ENCODE measurements around the gene LARP4.
"Not testable (repeated sequence)": the region's sequence is repeated elsewhere in the genome, so short reads cannot be mapped to it uniquely, and the experiment has no call there.

The LARP4 gene

GRCh38 chr12:50482571-50482970, 81.9 kb downstream of the LARP4 start:
- H3K36me3 ChIP-seq (ENCODE audit: control insufficient read depth in 1 of 2, insufficient read depth in 2 of 2, low read length in 2 of 2) = no peaks in the 10 kb centered on the region
- no peak overlapping the region for H2BK5ac ChIP-seq (ENCODE audit: low read depth, low read length, poor library complexity)
- H3K9ac ChIP-seq (ENCODE audit: low read length) = no peak overlapping the region
- H3K27me3 ChIP-seq (ENCODE audit: insufficient read depth, low read length) = no peaks in the 10 kb centered on the region
- no peak for DNase-seq
- H3K18ac ChIP-seq (ENCODE audit: low read length) = no peak overlapping the region
- no peak overlapping the region for H2BK12ac ChIP-seq (ENCODE audit: low read length)
- WGBS (ENCODE audit: extremely low coverage, insufficient coverage, insufficient read length) = no CpG with 5 or more reads among the region's 4 CpGs
- H4K8ac ChIP-seq (ENCODE audit: low read depth, low read length) = no peak overlapping the region
- H3K4me2 ChIP-seq (ENCODE audit: low read length) = no peak overlapping the region
- H3K14ac ChIP-seq (ENCODE audit: low read length) = no peak overlapping the region
- H2BK120ac ChIP-seq (ENCODE audit: insufficient read depth, low read length, poor library complexity) = no peak overlapping the region
- no peak overlapping the region for H3K27ac ChIP-seq (ENCODE audit: low read depth, low read length)
- H2AFZ ChIP-seq (ENCODE audit: insufficient read depth, low read length, poor library complexity) = no peak overlapping the region
- no peak overlapping the region for H2AK5ac ChIP-seq (ENCODE audit: low read length)
- H3K4ac ChIP-seq (ENCODE audit: low read depth, low read length) = no peak overlapping the region
- no peak overlapping the region for H4K12ac ChIP-seq (ENCODE audit: low read depth, low read length)
- no peak overlapping the region for H3K23ac ChIP-seq (ENCODE audit: low read length)
- no peaks in the 10 kb centered on the region for H3K4me1 ChIP-seq (ENCODE audit: control insufficient read depth in 1 of 2, insufficient read depth in 2 of 2, low read length in 2 of 2)
- H3K4me3 ChIP-seq (ENCODE audit: low read depth, low read length) = no peak overlapping the region
- no peaks in the 10 kb centered on the region for H3K79me2 ChIP-seq (ENCODE audit: control insufficient read depth, insufficient read depth, low read length, poor library complexity)
- no peaks in the 10 kb centered on the region for H3K79me1 ChIP-seq (ENCODE audit: low read length)
- no peak overlapping the region for H4K91ac ChIP-seq (ENCODE audit: low read depth, low read length)
- no peaks in the 10 kb centered on the region for H3K9me3 ChIP-seq (ENCODE audit: insufficient read depth, low read depth, low read length)

DNA sequence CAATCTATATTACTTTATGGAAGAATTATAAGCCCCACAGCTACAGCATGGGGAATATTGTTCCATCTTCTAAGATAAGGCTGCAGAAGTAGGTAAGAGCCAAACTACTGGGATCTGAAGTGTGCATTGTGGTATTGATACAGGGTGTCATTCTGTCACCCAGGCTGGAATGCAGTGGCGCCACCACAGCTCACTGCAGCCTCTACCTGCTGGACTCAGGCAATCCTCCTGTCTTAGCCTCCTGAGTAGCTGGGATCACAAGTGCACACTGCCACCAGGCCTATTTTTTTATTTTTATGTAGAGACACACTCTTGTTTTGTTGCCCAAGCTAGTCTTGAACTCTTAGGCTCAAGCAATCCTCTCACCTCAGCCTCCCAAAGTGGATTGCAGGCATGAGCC, 82.8 kb downstream of the LARP4 start:
- H3K27ac ChIP-seq (ENCODE audit: low read depth, low read length) = no peak overlapping the region
- no peak overlapping the region for H2BK120ac ChIP-seq (ENCODE audit: insufficient read depth, low read length, poor library complexity)
- no peak overlapping the region for H3K4ac ChIP-seq (ENCODE audit: low read depth, low read length)
- no peak overlapping the region for H2AK5ac ChIP-seq (ENCODE audit: low read length)
- H3K18ac ChIP-seq (ENCODE audit: low read length) = no peak overlapping the region
- H3K14ac ChIP-seq (ENCODE audit: low read length) = no peak overlapping the region
- H4K91ac ChIP-seq (ENCODE audit: low read depth, low read length) = no peak overlapping the region
- no peaks in the 10 kb centered on the region for H3K27me3 ChIP-seq (ENCODE audit: insufficient read depth, low read length)
- no peak overlapping the region for H3K9ac ChIP-seq (ENCODE audit: low read length)
- no peak overlapping the region for H2BK12ac ChIP-seq (ENCODE audit: low read length)
- H3K79me1 ChIP-seq (ENCODE audit: low read length) = no peaks in the 10 kb centered on the region
- H3K23ac ChIP-seq (ENCODE audit: low read length) = no peak overlapping the region
- H4K12ac ChIP-seq (ENCODE audit: low read depth, low read length) = no peak overlapping the region
- WGBS (ENCODE audit: extremely low coverage, insufficient coverage, insufficient read length) = no CpG with 5 or more reads among the region's 1 CpG
- H3K79me2 ChIP-seq (ENCODE audit: control insufficient read depth, insufficient read depth, low read length, poor library complexity) = no peaks in the 10 kb centered on the region
- H2AFZ ChIP-seq (ENCODE audit: insufficient read depth, low read length, poor library complexity) = no peak overlapping the region
- no peaks in the 10 kb centered on the region for H3K4me1 ChIP-seq (ENCODE audit: control insufficient read depth in 1 of 2, insufficient read depth in 2 of 2, low read length in 2 of 2)
- H3K9me3 ChIP-seq (ENCODE audit: insufficient read depth, low read depth, low read length) = no peaks in the 10 kb centered on the region
- no peak overlapping the region for H4K8ac ChIP-seq (ENCODE audit: low read depth, low read length)
- DNase-seq = no peak
- H2BK5ac ChIP-seq (ENCODE audit: low read depth, low read length, poor library complexity) = no peak overlapping the region
- no peak overlapping the region for H3K4me2 ChIP-seq (ENCODE audit: low read length)
- H3K4me3 ChIP-seq (ENCODE audit: low read depth, low read length) = no peak overlapping the region
- H3K36me3 ChIP-seq (ENCODE audit: control insufficient read depth in 1 of 2, insufficient read depth in 2 of 2, low read length in 2 of 2) = no peaks in the 10 kb centered on the region

DNA sequence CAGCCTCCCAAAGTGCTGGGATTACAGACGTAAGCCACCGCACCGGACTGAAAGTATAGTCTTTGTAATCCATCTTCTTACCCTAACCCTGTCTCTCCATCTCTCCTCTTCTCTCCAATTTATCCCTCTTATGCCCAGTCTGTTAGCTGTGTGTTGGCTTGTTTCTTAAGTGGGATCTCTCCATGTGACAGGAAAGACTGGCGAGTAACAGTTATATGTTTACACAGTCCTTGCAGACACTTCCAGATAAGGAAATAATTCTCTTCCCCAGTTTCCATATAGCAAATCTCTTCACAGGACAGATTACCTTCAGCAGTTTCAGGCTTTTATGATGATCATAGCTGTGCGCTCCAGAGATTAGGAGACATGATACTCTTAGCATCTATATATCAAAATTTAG, 88.1 kb downstream of the LARP4 start:
- Histone ChIP-seq H3K14ac (ENCODE audit: low read length) (no peak overlapping the region), H3K4ac (ENCODE audit: low read depth, low read length) (no peak overlapping the region)

DNA sequence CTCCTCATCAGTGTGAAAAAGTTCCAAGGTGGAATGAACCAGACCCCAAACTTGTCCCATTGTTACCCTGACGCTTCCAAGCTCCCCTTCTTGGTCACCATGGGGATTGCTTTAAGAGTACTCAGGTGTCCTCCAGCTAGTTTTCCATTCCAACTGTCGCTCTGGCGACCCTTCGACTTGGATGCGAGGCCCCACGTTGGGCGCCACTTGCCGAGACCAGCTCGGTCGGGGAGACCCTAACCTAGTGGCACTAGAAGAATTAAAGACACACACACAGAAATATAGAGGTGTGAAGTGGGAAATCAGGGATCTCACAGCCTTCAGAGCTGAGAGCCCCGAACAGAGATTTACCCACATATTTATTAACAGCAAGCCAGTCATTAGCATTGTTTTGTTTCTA, 97.4 kb downstream of the LARP4 start:
- not testable (repeated sequence) for H3K79me2 ChIP-seq (ENCODE audit: control insufficient read depth, insufficient read depth, low read length, poor library complexity); H3K79me1 ChIP-seq (ENCODE audit: low read length); H3K4ac ChIP-seq (ENCODE audit: low read depth, low read length); H3K4me2 ChIP-seq (ENCODE audit: low read length); H3K27ac ChIP-seq (ENCODE audit: low read depth, low read length); H3K14ac ChIP-seq (ENCODE audit: low read length); H3K27me3 ChIP-seq (ENCODE audit: insufficient read depth, low read length); H3K4me3 ChIP-seq (ENCODE audit: low read depth, low read length); H2BK12ac ChIP-seq (ENCODE audit: low read length); H3K23ac ChIP-seq (ENCODE audit: low read length); H2AK5ac ChIP-seq (ENCODE audit: low read length); H2BK5ac ChIP-seq (ENCODE audit: low read depth, low read length, poor library complexity); H4K12ac ChIP-seq (ENCODE audit: low read depth, low read length); H3K18ac ChIP-seq (ENCODE audit: low read length); H4K8ac ChIP-seq (ENCODE audit: low read depth, low read length); H4K91ac ChIP-seq (ENCODE audit: low read depth, low read length); H3K9ac ChIP-seq (ENCODE audit: low read length); H3K9me3 ChIP-seq (ENCODE audit: insufficient read depth, low read depth, low read length); H2BK120ac ChIP-seq (ENCODE audit: insufficient read depth, low read length, poor library complexity); DNase-seq; H3K4me1 ChIP-seq (ENCODE audit: control insufficient read depth in 1 of 2, insufficient read depth in 2 of 2, low read length in 2 of 2); H2AFZ ChIP-seq (ENCODE audit: insufficient read depth, low read length, poor library complexity); H3K36me3 ChIP-seq (ENCODE audit: control insufficient read depth in 1 of 2, insufficient read depth in 2 of 2, low read length in 2 of 2)
- no CpG with 5 or more reads among the region's 11 CpGs for WGBS (ENCODE audit: extremely low coverage, insufficient coverage, insufficient read length)

More for the DNA sequence above, 88.1 kb downstream of the LARP4 start:
- H3K4me2 ChIP-seq (ENCODE audit: low read length) = no peak overlapping the region
- H3K4me1 ChIP-seq (ENCODE audit: control insufficient read depth in 1 of 2, insufficient read depth in 2 of 2, low read length in 2 of 2) = no peaks in the 10 kb centered on the region
- H3K79me1 ChIP-seq (ENCODE audit: low read length) = no peaks in the 10 kb centered on the region
- no peak overlapping the region for H4K8ac ChIP-seq (ENCODE audit: low read depth, low read length)
- H2BK5ac ChIP-seq (ENCODE audit: low read depth, low read length, poor library complexity) = no peak overlapping the region
- no peak overlapping the region for H2AK5ac ChIP-seq (ENCODE audit: low read length)
- no peak overlapping the region for H4K12ac ChIP-seq (ENCODE audit: low read depth, low read length)
- DNase-seq = no peak
- no peaks in the 10 kb centered on the region for H3K79me2 ChIP-seq (ENCODE audit: control insufficient read depth, insufficient read depth, low read length, poor library complexity)
- no peak overlapping the region for H2AFZ ChIP-seq (ENCODE audit: insufficient read depth, low read length, poor library complexity)
- no peaks in the 10 kb centered on the region for H3K36me3 ChIP-seq (ENCODE audit: control insufficient read depth in 1 of 2, insufficient read depth in 2 of 2, low read length in 2 of 2)
- H3K9ac ChIP-seq (ENCODE audit: low read length) = no peak overlapping the region
- H3K4me3 ChIP-seq (ENCODE audit: low read depth, low read length) = no peak overlapping the region
- no peaks in the 10 kb centered on the region for H3K9me3 ChIP-seq (ENCODE audit: insufficient read depth, low read depth, low read length)
- H2BK12ac ChIP-seq (ENCODE audit: low read length) = no peak overlapping the region
- H2BK120ac ChIP-seq (ENCODE audit: insufficient read depth, low read length, poor library complexity) = no peak overlapping the region
- WGBS (ENCODE audit: extremely low coverage, insufficient coverage, insufficient read length) = no CpG with 5 or more reads among the region's 5 CpGs
- H3K27ac ChIP-seq (ENCODE audit: low read depth, low read length) = no peak overlapping the region
- no peak overlapping the region for H4K91ac ChIP-seq (ENCODE audit: low read depth, low read length)
- H3K27me3 ChIP-seq (ENCODE audit: insufficient read depth, low read length) = no peaks in the 10 kb centered on the region
- H3K18ac ChIP-seq (ENCODE audit: low read length) = no peak overlapping the region
- no peak overlapping the region for H3K23ac ChIP-seq (ENCODE audit: low read length)

Data from trophoblast cell (in vitro differentiated cells and primary cell).